ENCODE data around the gene UQCC2.

UQCC2 gene

GRCh38 chr6:33731035-33731434 lies 19.5 kb upstream of the UQCC2 start:
- CTCF ChIA-PET: no interaction called here
- POLR2A ChIA-PET: interaction anchor here (1.2 kb wide), 1 partner anchor 22 kb away, joined by 3 read pairs; no protein-coding TSS in a partner anchor
- DNase-seq (ENCODE audit: extremely low spot score): no peak
- TF ChIP-seq CTBP1 (IDR thresholded peaks at IDR 0.05; ENCODE audit: borderline replicate concordance): no peak
- TF ChIP-seq TARDBP (IDR thresholded peaks at IDR 0.05): no peak
- no peak for TF ChIP-seq BHLHE40 (IDR thresholded peaks at IDR 0.05; ENCODE audit: borderline replicate concordance)
- no peak for TF ChIP-seq NFRKB (IDR thresholded peaks at IDR 0.05)
- TF ChIP-seq ARNT (IDR thresholded peaks at IDR 0.05): no peak
- no peak for TF ChIP-seq ELF4 (IDR thresholded peaks at IDR 0.05)
- no peak for TF ChIP-seq ZNF384 (IDR thresholded peaks at IDR 0.05)
- no peak for TF ChIP-seq SP1 (IDR thresholded peaks at IDR 0.05)

DNA sequence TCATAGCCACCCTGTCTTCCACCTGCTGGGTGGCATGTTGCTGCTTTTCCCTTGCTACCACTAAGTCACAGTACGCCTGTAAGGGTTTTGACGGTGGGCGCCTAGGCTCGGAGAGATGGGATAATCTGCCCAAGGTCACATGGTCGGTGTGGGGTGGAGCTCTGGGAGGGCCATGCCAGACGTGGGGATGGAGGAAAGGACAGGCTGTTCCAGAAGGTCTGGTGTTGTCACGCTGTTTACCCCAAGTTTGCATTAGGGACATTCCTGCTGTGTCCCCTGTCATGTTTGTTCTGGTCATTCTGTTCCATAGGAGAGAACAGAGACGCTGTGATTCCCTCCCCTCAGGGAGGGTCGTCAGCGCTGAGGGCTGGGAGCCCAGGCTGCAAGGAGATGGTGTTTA lies 19.1 kb upstream of the UQCC2 start:
- no peak for DNase-seq (ENCODE audit: extremely low spot score)
- ChIA-PET POLR2A (interaction anchor here (1.2 kb wide), 1 partner anchor 22 kb away, joined by 3 read pairs; no protein-coding TSS in a partner anchor), CTCF (no interaction called here)
- no peak for TF ChIP-seq FOXK2 (IDR thresholded peaks at IDR 0.05)
- no peak for TF ChIP-seq ARNT (IDR thresholded peaks at IDR 0.05)
- no peak for TF ChIP-seq FOXM1 (IDR thresholded peaks at IDR 0.05; ENCODE audit: borderline replicate concordance)
- no peak for TF ChIP-seq ZNF384 (IDR thresholded peaks at IDR 0.05)
- TF ChIP-seq BHLHE40 (IDR thresholded peaks at IDR 0.05; ENCODE audit: borderline replicate concordance): no peak
- TF ChIP-seq LEF1 (IDR thresholded peaks at IDR 0.05; ENCODE audit: borderline replicate concordance): no peak
- no peak for TF ChIP-seq SP1 (IDR thresholded peaks at IDR 0.05)
- TF ChIP-seq PKNOX1 (IDR thresholded peaks at IDR 0.05): no peak

- no peak for DNase-seq (ENCODE audit: extremely low spot score)
- TF ChIP-seq TARDBP (IDR thresholded peaks at IDR 0.05): no peak
- TF ChIP-seq FOXK2 (IDR thresholded peaks at IDR 0.05): no peak
- ChIA-PET POLR2A (interaction anchor here (2.5 kb wide), 1 partner anchor 18 kb away, joined by 13 read pairs; the partner anchor contains the start of gene UQCC2), CTCF (no interaction called here)
Observed at GRCh38 chr6:33729059-33729458, 17.6 kb upstream of the UQCC2 start.

GRCh38 chr6:33728438-33728837 lies 16.9 kb upstream of the UQCC2 start:
- ChIA-PET CTCF (interaction anchor here (0.9 to 1.0 kb wide), 2 partner anchors 9 to 16 kb away, joined by 3 to 4 read pairs; no protein-coding TSS in a partner anchor), POLR2A (interaction anchor here (2.5 kb wide), 1 partner anchor 17 kb away, joined by 13 read pairs; the partner anchor contains the start of gene UQCC2)

GRCh38 chr6:33727932-33728331 lies 16.4 kb upstream of the UQCC2 start:
- POLR2A ChIA-PET: interaction anchor here (2.5 kb wide), 1 partner anchor 17 kb away, joined by 13 read pairs; the partner anchor contains the start of gene UQCC2
- no peak for TF ChIP-seq FOXK2 (IDR thresholded peaks at IDR 0.05)
- TF ChIP-seq NFRKB (IDR thresholded peaks at IDR 0.05): no peak
- no peak for TF ChIP-seq ELF4 (IDR thresholded peaks at IDR 0.05)
- no peak for TF ChIP-seq ZNF384 (IDR thresholded peaks at IDR 0.05)
- TF ChIP-seq CTBP1 (IDR thresholded peaks at IDR 0.05; ENCODE audit: borderline replicate concordance): no peak
- TF ChIP-seq BHLHE40 (IDR thresholded peaks at IDR 0.05; ENCODE audit: borderline replicate concordance): no peak
- no peak for TF ChIP-seq SUZ12 (IDR thresholded peaks at IDR 0.05)
- no peak for TF ChIP-seq L3MBTL2 (conservative IDR thresholded peaks at IDR 0.05)
- CTCF ChIA-PET: interaction anchor here (0.9 to 1.0 kb wide), 2 partner anchors 9 to 16 kb away, joined by 3 to 4 read pairs; no protein-coding TSS in a partner anchor
- DNase-seq (ENCODE audit: extremely low spot score): no peak

More at GRCh38 chr6:33728438-33728837, 16.9 kb upstream of the UQCC2 start:
- TF ChIP-seq NFRKB (IDR thresholded peaks at IDR 0.05): no peak
- no peak for TF ChIP-seq L3MBTL2 (conservative IDR thresholded peaks at IDR 0.05)
- no peak for TF ChIP-seq HDGF (IDR thresholded peaks at IDR 0.05; ENCODE audit: borderline replicate concordance)
- no peak for TF ChIP-seq CTBP1 (IDR thresholded peaks at IDR 0.05; ENCODE audit: borderline replicate concordance)
- no peak for TF ChIP-seq LEF1 (IDR thresholded peaks at IDR 0.05; ENCODE audit: borderline replicate concordance)
- no peak for TF ChIP-seq SP1 (IDR thresholded peaks at IDR 0.05)
- no peak for TF ChIP-seq FOXM1 (IDR thresholded peaks at IDR 0.05; ENCODE audit: borderline replicate concordance)
- no peak for TF ChIP-seq ARNT (IDR thresholded peaks at IDR 0.05)
- no peak for TF ChIP-seq BHLHE40 (IDR thresholded peaks at IDR 0.05; ENCODE audit: borderline replicate concordance)
- no peak for TF ChIP-seq PKNOX1 (IDR thresholded peaks at IDR 0.05)
- DNase-seq (ENCODE audit: extremely low spot score): no peak

GRCh38 chr6:33727126-33727525 lies 15.6 kb upstream of the UQCC2 start:
- POLR2A ChIA-PET: no interaction called here
- TF ChIP-seq FOXA1 (IDR thresholded peaks at IDR 0.05) (no peak), FOXM1 (IDR thresholded peaks at IDR 0.05; ENCODE audit: borderline replicate concordance) (no peak), NFRKB (IDR thresholded peaks at IDR 0.05) (no peak), ZNF384 (IDR thresholded peaks at IDR 0.05) (no peak), TARDBP (IDR thresholded peaks at IDR 0.05) (no peak)
- CTCF ChIA-PET: no interaction called here
- no peak for DNase-seq (ENCODE audit: extremely low spot score)

- TF ChIP-seq NFRKB (IDR thresholded peaks at IDR 0.05) (no peak), SP1 (IDR thresholded peaks at IDR 0.05) (no peak), FOXA1 (IDR thresholded peaks at IDR 0.05) (no peak), HDGF (IDR thresholded peaks at IDR 0.05; ENCODE audit: borderline replicate concordance) (no peak), SUZ12 (IDR thresholded peaks at IDR 0.05) (no peak), LEF1 (IDR thresholded peaks at IDR 0.05; ENCODE audit: borderline replicate concordance) (no peak), TARDBP (IDR thresholded peaks at IDR 0.05) (no peak), FOXK2 (IDR thresholded peaks at IDR 0.05) (no peak), FOXM1 (IDR thresholded peaks at IDR 0.05; ENCODE audit: borderline replicate concordance) (no peak), ZNF384 (IDR thresholded peaks at IDR 0.05) (no peak), ELF4 (IDR thresholded peaks at IDR 0.05) (no peak), CTBP1 (IDR thresholded peaks at IDR 0.05; ENCODE audit: borderline replicate concordance) (no peak), ARNT (IDR thresholded peaks at IDR 0.05) (no peak), PKNOX1 (IDR thresholded peaks at IDR 0.05) (no peak), L3MBTL2 (conservative IDR thresholded peaks at IDR 0.05) (no peak), BHLHE40 (IDR thresholded peaks at IDR 0.05; ENCODE audit: borderline replicate concordance) (no peak)
- POLR2A ChIA-PET: interaction anchor here (1.6 kb wide), 1 partner anchor 16 kb away, joined by 8 read pairs; the partner anchor contains the start of gene UQCC2
- no peak for DNase-seq (ENCODE audit: extremely low spot score)
- CTCF ChIA-PET: no interaction called here
Observed at GRCh38 chr6:33726696-33727095, 15.2 kb upstream of the UQCC2 start.
